Mesothelial cell of epicardium (in vitro differentiated cells): ENCODE measurements around the gene GEMIN7. TPM values are rescaled to one million over a fixed set of nuclear protein-coding genes. Genes with fewer than 3 reads are reported as not detected.

Source experiments
- DNase-seq, 2 experiments: peaks; one replicate each; pipeline ENCODE4 v3.0.0; 2021; ENCODE audit warnings: low spot score in 2 of 2; ENCODE audit not compliant: unreplicated experiment in 2 of 2
- H3K27ac Mint-ChIP-seq: 2 replicates; pipeline ENCODE4 v1.8.0; 2021; ENCODE audit warnings: mixed read lengths
- H3K27me3 Mint-ChIP-seq: 2 replicates; pipeline ENCODE4 v1.8.0; 2021; ENCODE audit warnings: low read depth, mixed read lengths
- H3K36me3 Mint-ChIP-seq: 2 replicates; pipeline ENCODE4 v1.8.0; 2021; ENCODE audit warnings: mixed read lengths
- H3K4me1 Mint-ChIP-seq: 2 replicates; pipeline ENCODE4 v1.8.0; 2021; ENCODE audit warnings: mixed read lengths
- H3K4me3 Mint-ChIP-seq: 2 replicates; pipeline ENCODE4 v1.8.0; 2021; ENCODE audit warnings: mild to moderate bottlenecking, moderate library complexity, mixed read lengths
- H3K9me3 Mint-ChIP-seq: 2 replicates; pipeline ENCODE4 v1.8.0; 2021; ENCODE audit warnings: mixed read lengths
- CTCF ChIP-seq: fragments of 200-600 bp; sonication (generic); IDR thresholded peaks from one replicate; pipeline ENCODE4 v1.5.0; 2021; ENCODE audit warnings: antibody characterized with exemption; ENCODE audit not compliant: unreplicated experiment
- total RNA-seq: library from RNA; stranded (reverse); gene quantifications from 3 replicates; pipeline ENCODE4 v1.2.1, GENCODE V29; 2021

Gene GEMIN7
- total RNA-seq, 1 donor from 2014 or later, result 27.5 TPM

GRCh38 chr19:45057444-45057843, 21.6 kb upstream of the GEMIN7 start:
- Mint-ChIP-seq H3K27me3 (no peaks in the 10 kb centered on the region), H3K27ac (no peak overlapping the region), H3K9me3 (no peaks in the 10 kb centered on the region), H3K36me3 (peaks cover 42% of the 10 kb centered on the region), H3K4me1 (no peaks in the 10 kb centered on the region), H3K4me3 (no peak overlapping the region)
- no peak for TF ChIP-seq CTCF
- DNase-seq, result no peak

- Mint-ChIP-seq H3K9me3 (no peaks in the 10 kb centered on the region), H3K4me3 (no peak overlapping the region), H3K27me3 (no peaks in the 10 kb centered on the region), H3K27ac (no peak overlapping the region), H3K36me3 (peaks cover 47% of the 10 kb centered on the region), H3K4me1 (no peaks in the 10 kb centered on the region)
- no peak for DNase-seq
- TF ChIP-seq CTCF, result no peak
Observed at GRCh38 chr19:45058622-45059159, 20.4 kb upstream of the GEMIN7 start.

- TF ChIP-seq CTCF, result peak; percentile 92
- Mint-ChIP-seq H3K9me3 (no peaks in the 10 kb centered on the region), H3K4me1 (no peaks in the 10 kb centered on the region), H3K27ac (no peak overlapping the region), H3K27me3 (no peaks in the 10 kb centered on the region), H3K36me3 (peaks cover 43% of the 10 kb centered on the region), H3K4me3 (no peak overlapping the region)
- DNase-seq, result peak; percentile 54 to 80
Observed at GRCh38 chr19:45059258-45059965, 19.6 kb upstream of the GEMIN7 start.

GRCh38 chr19:45061965-45062364, 17.1 kb upstream of the GEMIN7 start:
- Mint-ChIP-seq H3K4me1 (no peaks in the 10 kb centered on the region), H3K27me3 (no peaks in the 10 kb centered on the region), H3K36me3 (peaks cover 45% of the 10 kb centered on the region), H3K27ac (no peak overlapping the region), H3K9me3 (no peaks in the 10 kb centered on the region), H3K4me3 (no peak overlapping the region)
- no peak for DNase-seq
- TF ChIP-seq CTCF, result no peak

GRCh38 chr19:45063851-45064801, 14.9 kb upstream of the GEMIN7 start:
- H3K27ac Mint-ChIP-seq, result no peak overlapping the region
- no peak overlapping the region for H3K4me3 Mint-ChIP-seq
- DNase-seq, result no peak
- no peak for TF ChIP-seq CTCF
- peaks cover 34% of the 10 kb centered on the region for H3K36me3 Mint-ChIP-seq
- H3K9me3 Mint-ChIP-seq, result no peaks in the 10 kb centered on the region
- no peaks in the 10 kb centered on the region for H3K4me1 Mint-ChIP-seq
- no peaks in the 10 kb centered on the region for H3K27me3 Mint-ChIP-seq
